ENCODE measurements around the gene LRRIQ3.

The LRRIQ3 gene

DNA sequence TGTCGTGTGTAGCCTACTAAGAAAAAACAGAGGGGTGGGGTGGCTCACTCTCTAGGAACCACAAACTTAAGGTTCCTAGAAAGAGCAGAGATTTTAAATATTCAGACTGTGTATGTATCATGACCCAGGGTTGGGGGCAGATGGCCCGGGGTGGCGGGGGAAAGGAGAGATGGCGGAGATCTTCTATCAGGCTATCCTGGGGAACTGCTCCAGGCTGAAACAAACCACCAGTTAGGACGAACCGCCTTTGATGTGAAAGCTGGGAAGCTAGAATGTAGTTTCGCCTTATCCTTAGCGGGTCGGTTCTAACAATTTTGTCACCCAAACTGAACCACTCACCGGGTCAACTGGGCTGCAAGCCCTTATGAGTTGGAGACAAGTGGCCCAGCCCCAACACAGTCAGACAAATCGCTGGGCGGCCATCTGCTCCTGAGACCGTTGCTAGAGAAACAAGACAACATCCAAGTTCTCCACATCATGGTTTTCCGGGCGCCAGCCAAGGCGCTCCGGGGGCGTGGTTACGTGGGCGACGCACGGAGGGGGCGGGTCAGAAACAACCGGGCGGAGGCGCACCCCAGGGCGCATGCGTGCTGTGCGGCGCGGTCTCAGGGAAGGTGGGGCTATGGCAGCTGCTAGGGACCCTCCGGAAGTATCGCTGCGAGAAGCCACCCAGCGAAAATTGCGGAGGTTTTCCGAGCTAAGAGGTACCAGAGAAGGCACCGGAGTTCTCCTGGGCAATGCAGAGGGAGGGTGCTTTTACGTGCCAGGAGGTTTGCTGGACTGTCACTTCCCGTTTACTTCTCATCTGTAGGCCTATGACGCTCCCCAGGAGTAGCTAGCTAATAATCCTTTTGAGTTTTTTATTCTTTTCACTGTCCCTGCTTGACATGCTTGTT is at the start of gene LRRIQ3, which contains the start of gene FPGT:
Gene LRRIQ3, minus strand, starts transcription at position 520 of the 896 bp plus-strand sequence. CDS start 14,492 bp downstream, outside the sequence.
Gene FPGT, plus strand, starts transcription at position 586 of the 896 bp plus-strand sequence. Its CDS starts 37 bp downstream, at position 623.
- H3K4me3 ChIP-seq (replicated peaks in 1 of 2; ENCODE audit: low read depth in 2 of 2, low read length in 2 of 2): peak within 1 kb of the TSS; percentile 70 to 72
- no peak for TF ChIP-seq CTCF (IDR thresholded peaks at IDR 0.05; ENCODE audit: low read depth, low read length)
- DNase-seq (ENCODE audit: low read depth in 2 of 2): peak; percentile 96 to 97

GRCh38 chr1:74246315-74246714 is 48.3 kb upstream of the LRRIQ3 start:
- no peak for DNase-seq (ENCODE audit: low read depth in 2 of 2)
- TF ChIP-seq CTCF (IDR thresholded peaks at IDR 0.05; ENCODE audit: low read depth, low read length): no peak
- H3K4me3 ChIP-seq (replicated peaks in 1 of 2; ENCODE audit: low read depth in 2 of 2, low read length in 2 of 2): no peak overlapping the region

DNA sequence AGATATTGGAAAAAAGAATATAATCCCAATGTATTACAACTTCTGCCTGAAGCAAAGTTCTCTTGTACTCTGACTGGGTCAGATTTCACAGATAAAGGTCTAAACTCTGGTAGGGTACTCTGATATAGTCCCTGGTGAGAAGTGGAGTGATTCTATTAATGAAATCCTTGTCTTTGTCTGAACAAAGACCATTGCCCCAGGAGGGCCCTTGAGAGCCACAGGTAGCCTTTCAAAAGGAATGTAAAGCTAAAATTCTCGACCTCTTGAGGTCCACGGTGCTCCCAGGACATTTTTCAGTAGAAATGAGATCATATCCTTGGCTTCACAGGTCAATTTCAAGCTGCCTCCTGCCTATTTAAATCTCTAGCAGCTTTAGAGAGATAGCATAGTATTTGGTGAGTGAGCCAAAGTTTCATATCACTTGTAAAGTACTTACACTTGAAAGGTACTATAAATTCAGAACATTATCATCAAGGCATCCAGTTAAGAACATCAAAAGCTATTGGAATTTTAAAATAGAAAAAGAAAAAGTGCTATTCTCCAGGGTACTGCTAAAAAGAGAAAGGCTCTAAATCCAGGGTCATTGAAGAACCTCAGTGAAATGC is 47.3 kb upstream of the LRRIQ3 start:
- DNase-seq (ENCODE audit: low read depth in 2 of 2): no peak
- TF ChIP-seq CTCF (IDR thresholded peaks at IDR 0.05; ENCODE audit: low read depth, low read length): no peak
- H3K4me3 ChIP-seq (replicated peaks in 1 of 2; ENCODE audit: low read depth in 2 of 2, low read length in 2 of 2): no peak overlapping the region

DNA sequence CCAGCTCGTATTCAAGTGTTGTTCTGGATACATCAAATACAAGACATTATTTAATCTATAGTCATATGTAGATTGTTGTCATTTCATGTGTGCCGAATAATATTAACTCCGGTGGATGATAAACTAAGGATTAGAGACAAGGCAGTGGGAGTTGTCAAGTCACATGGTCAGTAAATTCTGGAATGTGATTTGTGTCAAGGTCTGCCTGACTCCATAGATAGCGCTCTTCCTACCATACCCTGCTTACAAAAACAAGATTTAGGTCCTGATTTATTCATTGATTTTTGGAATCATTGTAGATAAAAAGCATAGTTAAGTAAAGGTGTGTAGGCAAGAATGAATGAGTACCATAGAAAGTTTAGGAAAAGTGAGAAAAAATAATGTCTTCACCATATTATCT is 39.8 kb upstream of the LRRIQ3 start:
- no peak for TF ChIP-seq CTCF (IDR thresholded peaks at IDR 0.05; ENCODE audit: low read depth, low read length)
- H3K4me3 ChIP-seq (replicated peaks in 1 of 2; ENCODE audit: low read depth in 2 of 2, low read length in 2 of 2): no peak overlapping the region

GRCh38 chr1:74237035-74237434 is 39.1 kb upstream of the LRRIQ3 start:
- DNase-seq (ENCODE audit: low read depth in 2 of 2): no peak
- no peak for TF ChIP-seq CTCF (IDR thresholded peaks at IDR 0.05; ENCODE audit: low read depth, low read length)
- H3K4me3 ChIP-seq (replicated peaks in 1 of 2; ENCODE audit: low read depth in 2 of 2, low read length in 2 of 2): no peak overlapping the region

More for the DNA sequence above, 39.8 kb upstream of the LRRIQ3 start:
- DNase-seq (ENCODE audit: low read depth in 2 of 2): no peak

DNA sequence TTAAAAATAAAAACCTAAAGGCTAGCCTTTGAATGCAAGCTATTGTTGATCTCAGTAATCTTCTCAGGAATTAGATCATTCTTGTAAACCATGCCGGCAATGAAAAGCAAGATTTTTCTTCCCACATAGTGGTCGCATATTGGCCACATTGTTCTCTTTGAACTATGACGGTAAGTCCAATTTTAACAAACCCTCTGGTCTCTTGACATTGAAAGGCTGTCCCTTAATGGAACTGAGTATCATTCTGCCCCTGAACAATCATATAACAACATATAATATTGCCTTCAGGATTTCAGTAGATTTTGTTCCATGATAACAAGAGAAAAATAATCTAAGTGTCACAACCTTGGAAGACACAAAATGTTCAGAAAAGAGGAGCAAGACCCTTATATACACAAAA is 38.5 kb upstream of the LRRIQ3 start:
- TF ChIP-seq CTCF (IDR thresholded peaks at IDR 0.05; ENCODE audit: low read depth, low read length): no peak
- H3K4me3 ChIP-seq (replicated peaks in 1 of 2; ENCODE audit: low read depth in 2 of 2, low read length in 2 of 2): no peak overlapping the region
- no peak for DNase-seq (ENCODE audit: low read depth in 2 of 2)

Measured in cardiac fibroblast (primary cell).